Stimulated activated CD4-positive, alpha-beta T cell treated with anti-CD3 and anti-CD28 coated beads, Interleukin-1b, Interleukin-23, amount 100 ng/mL, for 24 hours (primary cell): ENCODE results near the gene RNF126.

Experiments
- DNase-seq, 4 experiments: peaks; one replicate each; pipeline ENCODE4 v3.0.0-alpha.2; 2020; ENCODE audit warnings: low read depth in 4 of 4, low spot score in 1 of 4

Gene RNF126

GRCh38 chr19:664913-665443 is 2.0 kb upstream of the RNF126 start:
- DNase-seq, result peak; percentile 50 to 76 (median 73)

GRCh38 chr19:663682-664117 is 686 bp upstream of the RNF126 start:
- DNase-seq, result no peak

GRCh38 chr19:662207-662961 is 630 bp downstream of the RNF126 start:
- DNase-seq, result peak in 3 of 4 experiments; percentile 57 to 62 (median 59)

GRCh38 chr19:661427-662196 is 1.4 kb downstream of the RNF126 start:
- DNase-seq, result peak in 1 of 4 experiments; percentile 53

GRCh38 chr19:660793-661426 is 2.1 kb downstream of the RNF126 start:
- no peak for DNase-seq

GRCh38 chr19:658916-659839 is 3.8 kb downstream of the RNF126 start:
- no peak for DNase-seq

GRCh38 chr19:658059-658839 is 4.8 kb downstream of the RNF126 start:
- no peak for DNase-seq

GRCh38 chr19:657611-658010 is 5.4 kb downstream of the RNF126 start:
- no peak for DNase-seq

GRCh38 chr19:656751-657559 is 6.1 kb downstream of the RNF126 start:
- DNase-seq, result no peak

- DNase-seq, result no peak
Observed at GRCh38 chr19:655691-656090, 7.3 kb downstream of the RNF126 start.

GRCh38 chr19:653425-653824 is 9.6 kb downstream of the RNF126 start:
- no peak for DNase-seq

GRCh38 chr19:652467-653389 is 10.3 kb downstream of the RNF126 start:
- DNase-seq, result no peak

- DNase-seq, result no peak
Observed at GRCh38 chr19:651991-652390, 11.0 kb downstream of the RNF126 start.

- no peak for DNase-seq
Observed at GRCh38 chr19:651114-651818, 11.7 kb downstream of the RNF126 start.

GRCh38 chr19:650121-650520 is 12.9 kb downstream of the RNF126 start:
- no peak for DNase-seq

GRCh38 chr19:648904-649801 is 13.9 kb downstream of the RNF126 start:
- no peak for DNase-seq
